ENCODE results near the gene RAB17.
A peak's percentile ranks its signal among the peaks of the same experiment; 100 is the strongest.

Gene RAB17

GRCh38 chr2:237575869-237576862 lies 14.4 kb downstream of the RAB17 start:
- DNase-seq: no peak

GRCh38 chr2:237574894-237575868 lies 15.4 kb downstream of the RAB17 start:
- no peak for DNase-seq

- no peak for DNase-seq
These were observed 16.1 kb downstream of the RAB17 start for GRCh38 chr2:237574467-237574866.

GRCh38 chr2:237573721-237574415 lies 16.7 kb downstream of the RAB17 start:
- no peak for DNase-seq

- DNase-seq: no peak
These were observed 17.8 kb downstream of the RAB17 start for GRCh38 chr2:237572742-237573101.

- peak; percentile 84 for DNase-seq
These were observed 18.4 kb downstream of the RAB17 start for GRCh38 chr2:237572021-237572741.

- no peak for DNase-seq
These were observed 19.0 kb downstream of the RAB17 start for GRCh38 chr2:237571551-237571950.

- no peak for DNase-seq
These were observed 19.7 kb downstream of the RAB17 start for GRCh38 chr2:237570776-237571335.

- no peak for DNase-seq
These were observed 20.6 kb downstream of the RAB17 start for GRCh38 chr2:237569896-237570295.

GRCh38 chr2:237569041-237569440 lies 21.5 kb downstream of the RAB17 start:
- DNase-seq: no peak

GRCh38 chr2:237568121-237568660 lies 22.3 kb downstream of the RAB17 start:
- DNase-seq: no peak

- DNase-seq: no peak
These were observed 23.1 kb downstream of the RAB17 start for GRCh38 chr2:237567276-237568029.

GRCh38 chr2:237566401-237567235 lies 23.9 kb downstream of the RAB17 start, which contains the start of gene PRLH:
Gene PRLH (plus strand): TSS chr2:237566574. CDS start chr2:237566574, 0 bp downstream.
- DNase-seq: no peak

- no peak for DNase-seq
These were observed 24.6 kb downstream of the RAB17 start for GRCh38 chr2:237565974-237566373.

- no peak for DNase-seq
These were observed 25.9 kb downstream of the RAB17 start for GRCh38 chr2:237564526-237565131.

GRCh38 chr2:237563816-237564215 lies 26.7 kb downstream of the RAB17 start:
- DNase-seq: no peak

- no peak for DNase-seq
These were observed 29.3 kb downstream of the RAB17 start for GRCh38 chr2:237561221-237561620.

- DNase-seq: no peak
These were observed 31.4 kb downstream of the RAB17 start for GRCh38 chr2:237558961-237559641.

- DNase-seq: no peak
These were observed 32.9 kb downstream of the RAB17 start for GRCh38 chr2:237557633-237558015.

Data from activated gamma-delta T cell treated with Interleukin-2 at 50 U/mL for 16 hours (primary cell).